NCI-H1930 (cell line): Measurements from ENCODE around the gene SNRPD1.
"Not testable (repeated sequence)": the region's sequence is repeated elsewhere in the genome, so short reads cannot be mapped to it uniquely, and the experiment has no call there.

ENCODE experiments used
- DNase-seq, 2 experiments: peaks; one replicate each; lab custom pipeline; 2025; lab: John Stamatoyannopoulos, UW

Gene SNRPD1

GRCh38 chr18:21636769-21637168 lies 24.7 kb downstream of the SNRPD1 start:
- no peak for DNase-seq

GRCh38 chr18:21638822-21639221 lies 26.7 kb downstream of the SNRPD1 start:
- no peak for DNase-seq

- not testable (repeated sequence) for DNase-seq
Measured at GRCh38 chr18:21640375-21640774, 28.3 kb downstream of the SNRPD1 start.

- DNase-seq, result no peak
Measured at GRCh38 chr18:21650311-21650710, 38.2 kb downstream of the SNRPD1 start.

- DNase-seq, result no peak
Measured at GRCh38 chr18:21652073-21652472, 40.0 kb downstream of the SNRPD1 start.

GRCh38 chr18:21653361-21653760 lies 41.2 kb downstream of the SNRPD1 start:
- no peak for DNase-seq

GRCh38 chr18:21656402-21656801 lies 44.3 kb downstream of the SNRPD1 start:
- no peak for DNase-seq

GRCh38 chr18:21660078-21660477 lies 48.0 kb downstream of the SNRPD1 start:
- no peak for DNase-seq

- no peak for DNase-seq
Measured at GRCh38 chr18:21662581-21662980, 50.5 kb downstream of the SNRPD1 start.

GRCh38 chr18:21663578-21663977 lies 51.5 kb downstream of the SNRPD1 start:
- no peak for DNase-seq

GRCh38 chr18:21664069-21664468 lies 52.0 kb downstream of the SNRPD1 start:
- DNase-seq, result no peak

- DNase-seq, result no peak
Measured at GRCh38 chr18:21669736-21670285, 57.7 kb downstream of the SNRPD1 start.

- no peak for DNase-seq
Measured at GRCh38 chr18:21672521-21673267, 60.6 kb downstream of the SNRPD1 start.

- not testable (repeated sequence) for DNase-seq
Measured at GRCh38 chr18:21675354-21675753, 63.2 kb downstream of the SNRPD1 start.

GRCh38 chr18:21678859-21679258 lies 66.7 kb downstream of the SNRPD1 start:
- no peak for DNase-seq

- no peak for DNase-seq
Measured at GRCh38 chr18:21680161-21680560, 68.0 kb downstream of the SNRPD1 start.

- no peak for DNase-seq
Measured at GRCh38 chr18:21682371-21683051, 70.4 kb downstream of the SNRPD1 start.
